Right lobe of liver (tissue), 6 donors: ENCODE results near the gene MTA2. TPM values are rescaled to one million over a fixed set of nuclear protein-coding genes. Genes with fewer than 3 reads are reported as not detected.
"Not testable (repeated sequence)": the region's sequence is repeated elsewhere in the genome, so short reads cannot be mapped to it uniquely, and the experiment has no call there.

Experiments
- ATAC-seq, 4 donors: fragments of 200-7000 bp; cut with Tn5 transposase; one replicate each; pipeline ENCODE4 v1.9.1; 2020; ENCODE audit warnings: mild to moderate bottlenecking in 4 of 4, moderate library complexity in 4 of 4
- DNase-seq, 3 donors: peaks; one replicate each; pipeline ENCODE4 v3.0.0-alpha.2; 2020
- H3K27ac ChIP-seq, 3 donors: fragments of 200-600 bp; one replicate each; pipeline ENCODE4 v1.8.0; 2022
- H3K27me3 ChIP-seq, 2 donors: fragments of 200-600 bp; one replicate each; pipeline ENCODE4 v1.8.0; 2022
- H3K36me3 ChIP-seq, 4 donors: fragments of 200-600 bp; sonication (generic) in 1 of 4; one replicate each; pipeline versions ENCODE4 v1.5.1 to v1.8.0; 2017 to 2022; ENCODE audit warnings: control low read depth in 1 of 4
- H3K4me1 ChIP-seq, 4 donors: fragments of 200-600 bp; sonication (generic) in 1 of 4; one replicate each; pipeline versions ENCODE4 v1.5.1 to v1.8.0; 2017 to 2022; ENCODE audit warnings: control low read depth in 1 of 4
- H3K4me3 ChIP-seq, 3 donors: fragments of 200-600 bp; one replicate each; pipeline ENCODE4 v1.8.0; 2022
- H3K9me3 ChIP-seq, 4 donors: fragments of 200-600 bp; sonication (generic) in 1 of 4; one replicate each; pipeline versions ENCODE4 v1.5.1 to v1.8.0; 2017 to 2022; ENCODE audit warnings: control low read depth in 1 of 4
- CTCF ChIP-seq, 4 donors: fragments of 200-600 bp in 3 of 4; fragments of 450-650 bp in 1 of 4; IDR thresholded peaks; one replicate each; pipeline versions ENCODE4 v1.5.1 to v1.8.0; 2016 to 2022; ENCODE audit warnings: antibody characterized with exemption in 4 of 4, mild to moderate bottlenecking in 2 of 4
- POLR2A ChIP-seq: fragments of 450-650 bp; IDR thresholded peaks from one replicate; pipeline ENCODE4 v1.6.1; 2017; ENCODE audit warnings: antibody characterized with exemption, mild to moderate bottlenecking
- WGBS: methylation state at CpG from one replicate; pipeline ENCODE4 v1.1.6; 2018; ENCODE audit warnings: low coverage, low lambda C conversion rate; ENCODE audit not compliant: insufficient coverage; ENCODE audit errors: missing lambda C conversion rate; 5-methylcytosine and 5-hydroxymethylcytosine counted together
- intact Hi-C, 2 donors: fragments of 100-400 bp; cut with DNase I; formaldehyde crosslinking; loops; one replicate each; pipeline versions ENCODE4 v1.11.2 to v1.14.1; 2022
- total RNA-seq, 6 experiments: library from RNA; depleted of rRNA in 2 of 6; stranded (reverse); fragments of >200 nt in 2 of 6; fragmentation: NEBNext Ultra II Directional in 3 of 6; extraction: Animal tissue kit (Norgen Biotek cat#: 25700) in 3 of 6; gene quantifications; one replicate each; pipeline versions ENCODE4 v1.1.0 to v1.2.4, GENCODE V29; 2016 to 2023
- donor health status: DM: no; HTN: yes; CAD: no.
- donor health status: DM: no; HTN: no; CAD: no.
- donor health status: DM: no; HTN: no; CAD: no.
- donor health status: DM: no; HTN: yes; CAD: no.
- donor health status: DM: no; HTN: yes; CAD: no.

MTA2 gene
- total RNA-seq, 6 experiments from 2014 or later: 20.0 to 38.0 (median 31.8) TPM

- 1% methylated on average over 9 of the region's 77 CpGs for WGBS
- H3K4me3 ChIP-seq: peak within 1 kb of the TSS; percentile 74 to 90 (median 76)
- no peaks in the 10 kb centered on the region for H3K9me3 ChIP-seq
- peaks cover 0 to 8% (median 4%) of the 10 kb centered on the region in 4 donors for H3K4me1 ChIP-seq
- H3K36me3 ChIP-seq: peaks cover 0 to 19% (median 9%) of the 10 kb centered on the region in 4 donors
- no peaks in the 10 kb centered on the region for H3K27me3 ChIP-seq
- DNase-seq (peak; percentile 99), ATAC-seq (peak; percentile 97 to 99 (median 98))
- H3K27ac ChIP-seq: peak within 1 kb of the TSS; percentile 60 to 76 (median 61)
- intact Hi-C loops: no loop called here
- TF ChIP-seq POLR2A (peak; percentile 91), CTCF (IDR thresholded peaks at IDR 0.05) (peak in 1 of 4 donors; percentile 8)
These were observed 20.2 kb upstream of the MTA2 start, which contains the start of gene B3GAT3 for GRCh38 chr11:62621567-62622470. Gene B3GAT3, minus strand, starts transcription at chr11:62621986. Its CDS starts 39 bp downstream, at chr11:62621947.

GRCh38 chr11:62621027-62621566 lies 19.4 kb upstream of the MTA2 start:
- H3K27me3 ChIP-seq: no peaks in the 10 kb centered on the region
- peaks cover 0 to 12% (median 3%) of the 10 kb centered on the region in 4 donors for H3K36me3 ChIP-seq
- intact Hi-C loops: no loop called here
- WGBS: 13% methylated on average over 8 of the region's 8 CpGs
- H3K4me1 ChIP-seq: peaks cover 0 to 8% (median 4%) of the 10 kb centered on the region in 4 donors
- H3K9me3 ChIP-seq: no peaks in the 10 kb centered on the region
- TF ChIP-seq CTCF (IDR thresholded peaks at IDR 0.05) (no peak), POLR2A (no peak)
- ATAC-seq (no peak), DNase-seq (no peak)
- peak overlapping the region; percentile 74 to 90 (median 76) for H3K4me3 ChIP-seq
- H3K27ac ChIP-seq: peak overlapping the region; percentile 54 to 76 (median 61)

- not testable (repeated sequence) for H3K9me3 ChIP-seq, H3K36me3 ChIP-seq, H3K4me3 ChIP-seq, DNase-seq, ATAC-seq, H3K27ac ChIP-seq, H3K27me3 ChIP-seq
- 100% methylated on average over 4 of the region's 14 CpGs for WGBS
- H3K4me1 ChIP-seq: peaks cover 0 to 14% (median 4%) of the 10 kb centered on the region in 4 donors
- intact Hi-C loops: loop anchor here in 1 of 2 donors (10.0 kb wide), 1 partner anchor 58 kb away; the partner anchor contains the start of genes LBHD1, UBXN1 and UQCC3
These were observed 15.3 kb upstream of the MTA2 start for GRCh38 chr11:62616957-62617356.

- no peaks in the 10 kb centered on the region for H3K9me3 ChIP-seq
- WGBS: no CpG with 5 or more reads among the region's 7 CpGs
- no peaks in the 10 kb centered on the region for H3K27me3 ChIP-seq
- DNase-seq (no peak), ATAC-seq (no peak)
- no peak overlapping the region for H3K4me3 ChIP-seq
- intact Hi-C loops: loop anchor here in 1 of 2 donors (10.0 kb wide), 1 partner anchor 59 kb away; the partner anchor contains the start of genes LBHD1, UBXN1 and UQCC3
- H3K27ac ChIP-seq: no peak overlapping the region
- no peaks in the 10 kb centered on the region for H3K36me3 ChIP-seq
- H3K4me1 ChIP-seq: peaks cover 0 to 18% (median 5%) of the 10 kb centered on the region in 4 donors
- TF ChIP-seq POLR2A (no peak), CTCF (IDR thresholded peaks at IDR 0.05) (no peak)
These were observed 13.9 kb upstream of the MTA2 start for GRCh38 chr11:62615521-62615920.
